Liver (tissue), 9 donors: ENCODE results near the gene BRAF. TPM values are rescaled to one million over a fixed set of nuclear protein-coding genes. Genes with fewer than 3 reads are reported as not detected.

Experiments
- DNase-seq: peaks from one replicate; pipeline ENCODE4 v3.0.0-alpha.2; 2017; ENCODE audit warnings: low spot score
- H3K27ac ChIP-seq, 2 donors: one replicate each; pipeline ENCODE4 v1.7.0; 2013; ENCODE audit warnings: inconsistent platforms in 2 of 2, low read length in 2 of 2, control low read depth in 1 of 2, low read depth in 1 of 2, mild to moderate bottlenecking in 1 of 2
- H3K27me3 ChIP-seq, 4 donors: one replicate each; pipeline versions ENCODE4 v1.6.1 to v1.7.0; 2013; ENCODE audit warnings: low read length in 3 of 4, inconsistent platforms in 1 of 4, mild to moderate bottlenecking in 1 of 4, moderate library complexity in 1 of 4; ENCODE audit not compliant: control insufficient read depth in 4 of 4, insufficient read depth in 4 of 4
- H3K36me3 ChIP-seq, 4 donors: one replicate each; pipeline versions ENCODE4 v1.6.1 to v1.7.0; 2013; ENCODE audit warnings: low read length in 3 of 4, mild to moderate bottlenecking in 3 of 4, low read depth in 1 of 4, moderate library complexity in 1 of 4; ENCODE audit not compliant: control insufficient read depth in 4 of 4, insufficient read depth in 3 of 4
- H3K4me1 ChIP-seq, 4 donors: one replicate each; pipeline versions ENCODE4 v1.6.1 to v1.7.0; 2013; ENCODE audit warnings: low read length in 3 of 4, mild to moderate bottlenecking in 3 of 4, moderate library complexity in 1 of 4; ENCODE audit not compliant: control insufficient read depth in 4 of 4, insufficient read depth in 4 of 4
- H3K4me3 ChIP-seq, 3 donors: one replicate each; pipeline versions ENCODE4 v1.6.1 to v1.7.0; 2013; ENCODE audit warnings: low read length in 3 of 3, control low read depth in 1 of 3, low read depth in 1 of 3, mild to moderate bottlenecking in 1 of 3
- H3K9ac ChIP-seq, 2 donors: one replicate each; pipeline ENCODE4 v1.7.0; 2013; ENCODE audit warnings: low read length in 2 of 2, mild to moderate bottlenecking in 2 of 2, moderate library complexity in 2 of 2, control low read depth in 1 of 2, low read depth in 1 of 2
- H3K9me3 ChIP-seq, 4 donors: one replicate each; pipeline versions ENCODE4 v1.6.1 to v1.7.0; 2013; ENCODE audit warnings: low read length in 3 of 4; ENCODE audit not compliant: control insufficient read depth in 4 of 4
- ATF3 ChIP-seq: IDR thresholded peaks from 2 replicates; pipeline ENCODE4 v1.6.1; 2016; ENCODE audit warnings: antibody characterized with exemption
- CTCF ChIP-seq: fragments of 150-350 bp; IDR thresholded peaks from 2 replicates; pipeline ENCODE4 v1.5.1; 2017; ENCODE audit warnings: improper control_type of control experiment, low read depth, low read length; ENCODE audit not compliant: missing input control
- EGR1 ChIP-seq, 2 donors: IDR thresholded peaks; 2 replicates each; pipeline ENCODE4 v1.6.1; 2016 to 2018; ENCODE audit warnings: antibody characterized with exemption in 2 of 2, low read depth in 2 of 2
- FOXA1 ChIP-seq: IDR thresholded peaks from 2 replicates; pipeline ENCODE4 v1.6.1; 2016; ENCODE audit warnings: antibody characterized with exemption
- FOXA2 ChIP-seq: IDR thresholded peaks from 2 replicates; pipeline ENCODE4 v1.6.1; 2016; ENCODE audit warnings: antibody characterized with exemption
- GABPA ChIP-seq, 2 donors: IDR thresholded peaks in 1 of 2; conservative IDR thresholded peaks in 1 of 2; 2 replicates each; pipeline ENCODE4 v1.6.1; 2016; ENCODE audit warnings: antibody characterized with exemption in 2 of 2, mild to moderate bottlenecking in 1 of 2, moderate library complexity in 1 of 2
- HNF4A ChIP-seq, 2 donors: conservative IDR thresholded peaks; 2 replicates each; pipeline ENCODE4 v1.6.1; 2016; ENCODE audit warnings: antibody characterized with exemption in 2 of 2, mild to moderate bottlenecking in 2 of 2
- HNF4G ChIP-seq: IDR thresholded peaks from 2 replicates; pipeline ENCODE4 v1.6.1; 2016; ENCODE audit warnings: antibody characterized with exemption
- JUND ChIP-seq, 2 donors: IDR thresholded peaks; 2 replicates each; pipeline ENCODE4 v1.6.1; 2016; ENCODE audit warnings: antibody characterized with exemption in 2 of 2
- MAX ChIP-seq: IDR thresholded peaks from 2 replicates; pipeline ENCODE4 v1.6.1; 2016; ENCODE audit warnings: antibody characterized with exemption
- NR2F2 ChIP-seq: IDR thresholded peaks from 2 replicates; pipeline ENCODE4 v1.6.1; 2016; ENCODE audit warnings: antibody characterized with exemption
- RAD21 ChIP-seq, 2 donors: IDR thresholded peaks; 2 replicates each; pipeline ENCODE4 v1.6.1; 2016; ENCODE audit warnings: antibody characterized with exemption in 2 of 2, mild to moderate bottlenecking in 2 of 2
- RXRA ChIP-seq, 2 donors: IDR thresholded peaks; 2 replicates each; pipeline ENCODE4 v1.6.1; 2017 to 2018; ENCODE audit warnings: antibody characterized with exemption in 2 of 2, mild to moderate bottlenecking in 1 of 2
- SP1 ChIP-seq: IDR thresholded peaks from 2 replicates; pipeline ENCODE4 v1.6.1; 2018; ENCODE audit warnings: antibody characterized with exemption, mild to moderate bottlenecking
- TAF1 ChIP-seq: conservative IDR thresholded peaks from 2 replicates; pipeline ENCODE4 v1.6.1; 2016; ENCODE audit warnings: antibody characterized with exemption, mild to moderate bottlenecking
- YY1 ChIP-seq: IDR thresholded peaks from 2 replicates; pipeline ENCODE4 v1.6.1; 2016; ENCODE audit warnings: antibody characterized with exemption, mild to moderate bottlenecking
- ZBTB33 ChIP-seq: IDR thresholded peaks from 2 replicates; pipeline ENCODE4 v1.6.1; 2016; ENCODE audit warnings: antibody characterized with exemption
- whole genome bisulfite sequencing: extraction: QIAGEN DNeasy Blood & Tissue Kit; methylation state at CpG from one replicate; pipeline ENCODE4 v1.1.7; 2013; 5-methylcytosine and 5-hydroxymethylcytosine counted together
- polyA plus RNA-seq, 2 donors: library from polyadenylated mRNA; stranded (reverse) in 1 of 2; unstranded in 1 of 2; fragments of 200-250 nt in 1 of 2; fragments of >200 nt in 1 of 2; fragmentation: Nextera tagmentation in 1 of 2; extraction: Ambion mirVana in 1 of 2; gene quantifications; one replicate each; pipeline versions ENCODE4 v1.2.1 to v1.2.3, GENCODE V29; 2013 to 2015
- total RNA-seq, 2 donors: library from RNA; depleted of rRNA; stranded (reverse); fragments of >200 nt; gene quantifications; one replicate each; pipeline ENCODE4 v1.2.3, GENCODE V29; 2014
- TF ChIP-seq, protein P1 (sequence below): IDR thresholded peaks from 2 replicates; pipeline ENCODE4 v1.6.1; 2016; ENCODE audit warnings: antibody characterized with exemption, mild to moderate bottlenecking
- donor health status: healthy.
- donor health status: healthy.
- donor health status: healthy.
- donor health status: healthy.
- donor health status: healthy.

Gene BRAF
- total and polyA plus RNA-seq, 4 donors: 2.6 to 21.9 (median 14.0) TPM

DNA sequence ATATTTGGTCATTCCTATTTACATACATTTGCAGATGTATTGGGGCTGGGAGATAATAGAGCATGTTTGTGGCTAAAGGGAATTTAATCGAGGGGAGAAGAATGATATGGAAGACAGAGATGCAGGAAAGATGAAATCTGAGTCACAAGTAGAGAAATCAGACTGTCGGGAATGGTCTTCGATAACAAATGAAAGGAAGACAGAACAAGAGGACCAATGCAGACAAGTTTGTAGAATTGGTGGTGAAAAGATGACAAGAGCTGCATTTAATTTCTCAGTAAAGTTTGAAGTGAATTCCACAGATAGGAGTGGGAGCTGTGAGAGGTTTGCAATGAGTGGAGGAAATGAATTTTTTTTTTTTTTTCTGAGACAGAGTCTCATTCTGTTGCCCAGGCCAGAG is 60.0 kb downstream of the BRAF start:
- DNase-seq: no peak
- TF ChIP-seq ATF3 (no peak), RAD21 (IDR thresholded peaks at IDR 0.05) (no peak), ZBTB33 (no peak)
- TF ChIP-seq, protein P1, sequence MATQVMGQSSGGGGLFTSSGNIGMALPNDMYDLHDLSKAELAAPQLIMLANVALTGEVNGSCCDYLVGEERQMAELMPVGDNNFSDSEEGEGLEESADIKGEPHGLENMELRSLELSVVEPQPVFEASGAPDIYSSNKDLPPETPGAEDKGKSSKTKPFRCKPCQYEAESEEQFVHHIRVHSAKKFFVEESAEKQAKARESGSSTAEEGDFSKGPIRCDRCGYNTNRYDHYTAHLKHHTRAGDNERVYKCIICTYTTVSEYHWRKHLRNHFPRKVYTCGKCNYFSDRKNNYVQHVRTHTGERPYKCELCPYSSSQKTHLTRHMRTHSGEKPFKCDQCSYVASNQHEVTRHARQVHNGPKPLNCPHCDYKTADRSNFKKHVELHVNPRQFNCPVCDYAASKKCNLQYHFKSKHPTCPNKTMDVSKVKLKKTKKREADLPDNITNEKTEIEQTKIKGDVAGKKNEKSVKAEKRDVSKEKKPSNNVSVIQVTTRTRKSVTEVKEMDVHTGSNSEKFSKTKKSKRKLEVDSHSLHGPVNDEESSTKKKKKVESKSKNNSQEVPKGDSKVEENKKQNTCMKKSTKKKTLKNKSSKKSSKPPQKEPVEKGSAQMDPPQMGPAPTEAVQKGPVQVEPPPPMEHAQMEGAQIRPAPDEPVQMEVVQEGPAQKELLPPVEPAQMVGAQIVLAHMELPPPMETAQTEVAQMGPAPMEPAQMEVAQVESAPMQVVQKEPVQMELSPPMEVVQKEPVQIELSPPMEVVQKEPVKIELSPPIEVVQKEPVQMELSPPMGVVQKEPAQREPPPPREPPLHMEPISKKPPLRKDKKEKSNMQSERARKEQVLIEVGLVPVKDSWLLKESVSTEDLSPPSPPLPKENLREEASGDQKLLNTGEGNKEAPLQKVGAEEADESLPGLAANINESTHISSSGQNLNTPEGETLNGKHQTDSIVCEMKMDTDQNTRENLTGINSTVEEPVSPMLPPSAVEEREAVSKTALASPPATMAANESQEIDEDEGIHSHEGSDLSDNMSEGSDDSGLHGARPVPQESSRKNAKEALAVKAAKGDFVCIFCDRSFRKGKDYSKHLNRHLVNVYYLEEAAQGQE: no peak
- WGBS: 99% methylated on average over 3 of the region's 3 CpGs
- no peak overlapping the region for H3K4me3 ChIP-seq
- H3K9me3 ChIP-seq: no peaks in the 10 kb centered on the region
- H3K36me3 ChIP-seq: no peaks in the 10 kb centered on the region
- no peak overlapping the region for H3K27ac ChIP-seq
- no peaks in the 10 kb centered on the region for H3K27me3 ChIP-seq
- H3K4me1 ChIP-seq: no peaks in the 10 kb centered on the region
- no peak overlapping the region for H3K9ac ChIP-seq

- Histone ChIP-seq H3K4me1 (no peaks in the 10 kb centered on the region), H3K9me3 (no peaks in the 10 kb centered on the region), H3K4me3 (no peak overlapping the region), H3K9ac (no peak overlapping the region), H3K36me3 (no peaks in the 10 kb centered on the region), H3K27ac (no peak overlapping the region), H3K27me3 (no peaks in the 10 kb centered on the region)
- 94% methylated on average over 4 of the region's 4 CpGs for WGBS
- DNase-seq: no peak
- TF ChIP-seq GABPA (IDR thresholded peaks at IDR 0.05 in 1 of 2, conservative IDR thresholded peaks at IDR 0.05 in 1 of 2) (no peak), FOXA1 (no peak), FOXA2 (no peak), RXRA (IDR thresholded peaks at IDR 0.05) (no peak), ATF3 (no peak), EGR1 (IDR thresholded peaks at IDR 0.05; ENCODE audit: low read depth in 2 of 2) (no peak), NR2F2 (no peak), MAX (no peak), JUND (IDR thresholded peaks at IDR 0.05) (no peak), RAD21 (IDR thresholded peaks at IDR 0.05) (no peak), TAF1 (no peak), HNF4G (no peak), SP1 (no peak), CTCF (no peak), HNF4A (conservative IDR thresholded peaks at IDR 0.05) (no peak), YY1 (no peak), ZBTB33 (no peak)
- TF ChIP-seq, protein P1: no peak
Measured at GRCh38 chr7:140863867-140864266, 60.9 kb downstream of the BRAF start.
